Globus pallidus (tissue), 1 donor: ENCODE results near the gene TESK2.
A peak's percentile ranks its signal among the peaks of the same experiment; 100 is the strongest.

Source experiments
- DNase-seq: peaks from one replicate; pipeline ENCODE4 v3.0.0-alpha.2; 2015; ENCODE audit warnings: low spot score

Gene TESK2

DNA sequence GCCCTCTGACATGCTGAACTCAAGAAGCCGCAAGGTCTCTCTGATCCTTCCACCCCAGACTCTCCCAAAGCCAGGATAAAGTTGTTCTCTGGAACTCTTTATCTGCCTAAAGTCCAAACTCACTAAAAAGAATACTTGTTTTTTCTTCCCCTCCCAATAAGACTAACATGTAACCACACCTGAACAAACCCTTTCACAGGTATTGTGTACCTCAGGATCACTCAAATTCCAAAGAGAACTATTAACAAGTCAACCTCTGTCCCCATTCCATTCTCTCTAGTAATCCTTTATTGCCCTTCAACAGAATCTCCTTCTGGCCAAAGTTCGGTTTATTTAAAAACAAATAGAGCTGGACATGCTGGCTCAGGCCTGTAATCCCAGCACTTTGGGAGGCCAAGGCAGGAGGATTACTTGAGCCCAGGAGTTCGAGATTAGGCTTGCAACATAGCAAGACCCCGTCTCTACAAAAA, 155.1 kb downstream of the TESK2 start:
- DNase-seq = no peak

DNA sequence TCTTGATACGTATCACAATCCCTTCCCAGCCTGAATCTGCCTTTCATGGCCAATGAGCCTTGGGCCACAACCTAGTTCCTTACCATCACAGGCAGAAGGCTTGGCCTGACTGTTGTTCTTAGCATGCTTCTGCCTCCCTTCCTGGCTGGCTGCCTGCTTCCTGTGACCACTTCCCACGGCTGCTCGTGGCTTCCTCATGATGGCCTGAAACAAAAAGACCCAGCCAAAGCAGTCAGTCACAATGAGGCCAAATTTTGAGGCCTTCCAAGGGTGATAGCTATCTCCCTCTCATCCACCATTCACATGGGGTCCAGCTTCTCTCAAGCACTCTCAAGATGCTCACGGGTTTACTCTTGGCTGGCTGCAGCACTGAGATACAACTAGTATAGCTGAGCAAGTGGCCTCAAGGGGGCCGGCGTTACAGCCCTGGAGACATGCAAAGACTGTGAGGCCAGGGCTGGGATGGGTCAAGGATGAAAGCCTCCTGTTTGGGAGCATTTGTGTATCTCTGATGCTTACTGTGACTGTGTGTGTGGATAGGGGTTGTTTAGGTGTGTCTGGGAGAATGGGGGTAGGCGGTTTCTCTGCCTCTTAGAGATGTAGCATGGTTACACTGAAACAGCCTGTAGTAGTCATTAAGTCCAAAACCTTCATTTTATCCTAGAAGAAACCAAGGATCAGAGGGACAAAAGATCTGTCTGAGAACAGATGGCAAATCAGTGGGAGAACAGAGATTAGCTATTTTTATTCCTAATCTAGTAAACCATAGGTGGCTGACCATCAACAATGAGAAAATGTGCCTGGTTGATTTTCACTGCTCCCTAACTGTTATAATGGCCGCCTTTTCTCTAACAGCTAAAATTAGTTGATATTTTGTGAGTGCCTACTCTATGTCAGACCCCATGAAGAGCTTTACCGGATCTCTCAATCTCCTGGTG, 156.4 kb downstream of the TESK2 start:
- DNase-seq = peak; percentile 36

DNA sequence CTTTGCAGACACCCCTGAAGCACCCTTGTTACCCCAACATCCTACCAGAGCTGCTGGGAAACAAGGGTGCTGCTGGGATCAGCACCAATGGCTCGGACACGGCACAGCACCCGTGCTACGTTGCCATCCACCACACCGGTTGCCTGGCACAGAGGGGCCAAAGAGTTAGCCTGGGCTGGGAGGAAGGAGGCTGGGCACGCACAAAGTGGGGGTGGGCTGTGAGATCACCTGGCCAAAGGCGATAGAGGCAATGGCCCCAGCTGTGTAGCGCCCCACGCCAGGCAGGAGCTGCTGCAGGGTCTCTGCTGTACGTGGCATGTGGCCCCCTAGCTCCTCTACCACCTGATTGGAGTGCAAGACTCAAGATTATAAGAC, 158.6 kb downstream of the TESK2 start:
- DNase-seq = no peak

DNA sequence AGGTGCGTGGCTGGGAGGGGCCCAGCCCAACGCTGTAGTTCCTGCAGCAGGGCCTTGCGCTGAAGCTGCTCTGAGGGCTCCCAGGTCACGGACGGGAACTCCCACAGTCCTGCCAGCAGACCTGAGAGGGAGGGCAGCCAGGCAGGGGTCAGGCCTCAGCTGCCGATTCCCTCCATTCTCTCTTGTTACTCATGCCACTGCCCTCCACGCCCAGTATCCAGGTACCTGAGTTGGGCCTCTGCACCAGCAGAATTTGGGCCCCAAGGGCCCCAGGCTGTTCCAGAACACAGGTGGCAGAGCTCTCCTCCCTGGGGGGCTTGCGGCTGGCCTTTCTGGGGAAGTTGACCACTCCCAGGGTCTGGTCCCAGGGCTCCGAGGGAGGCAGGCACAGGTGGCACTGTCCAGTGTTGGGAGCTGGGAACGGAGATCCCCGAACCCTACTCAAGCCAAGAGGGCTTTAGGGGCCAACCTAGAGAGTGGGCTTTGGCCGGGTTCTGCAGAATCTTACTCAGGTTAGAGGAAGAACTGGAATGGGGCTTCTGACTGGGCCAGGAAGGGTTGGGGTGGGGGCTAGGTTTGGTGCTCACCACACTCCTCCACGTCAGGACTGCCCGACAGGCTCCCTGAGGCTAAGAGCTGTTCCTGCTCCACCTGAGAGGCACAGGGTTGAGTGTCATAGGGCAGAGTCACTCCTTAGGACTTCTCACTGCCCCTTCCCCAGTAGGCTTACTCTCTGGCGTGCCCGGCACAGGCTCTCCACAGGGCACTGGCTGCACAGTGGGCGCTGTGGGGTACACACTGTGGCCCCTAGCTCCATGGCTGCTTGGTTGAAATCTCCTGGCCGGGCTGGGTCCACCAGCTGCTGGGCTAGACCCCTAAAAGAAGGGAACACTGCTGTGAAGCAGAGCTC, 159.3 kb downstream of the TESK2 start:
- DNase-seq = no peak

GRCh38 chr1:45329445-45329844, 161.5 kb downstream of the TESK2 start:
- DNase-seq = no peak

- no peak for DNase-seq
These were observed 162.3 kb downstream of the TESK2 start for GRCh38 chr1:45328680-45329079.

DNA sequence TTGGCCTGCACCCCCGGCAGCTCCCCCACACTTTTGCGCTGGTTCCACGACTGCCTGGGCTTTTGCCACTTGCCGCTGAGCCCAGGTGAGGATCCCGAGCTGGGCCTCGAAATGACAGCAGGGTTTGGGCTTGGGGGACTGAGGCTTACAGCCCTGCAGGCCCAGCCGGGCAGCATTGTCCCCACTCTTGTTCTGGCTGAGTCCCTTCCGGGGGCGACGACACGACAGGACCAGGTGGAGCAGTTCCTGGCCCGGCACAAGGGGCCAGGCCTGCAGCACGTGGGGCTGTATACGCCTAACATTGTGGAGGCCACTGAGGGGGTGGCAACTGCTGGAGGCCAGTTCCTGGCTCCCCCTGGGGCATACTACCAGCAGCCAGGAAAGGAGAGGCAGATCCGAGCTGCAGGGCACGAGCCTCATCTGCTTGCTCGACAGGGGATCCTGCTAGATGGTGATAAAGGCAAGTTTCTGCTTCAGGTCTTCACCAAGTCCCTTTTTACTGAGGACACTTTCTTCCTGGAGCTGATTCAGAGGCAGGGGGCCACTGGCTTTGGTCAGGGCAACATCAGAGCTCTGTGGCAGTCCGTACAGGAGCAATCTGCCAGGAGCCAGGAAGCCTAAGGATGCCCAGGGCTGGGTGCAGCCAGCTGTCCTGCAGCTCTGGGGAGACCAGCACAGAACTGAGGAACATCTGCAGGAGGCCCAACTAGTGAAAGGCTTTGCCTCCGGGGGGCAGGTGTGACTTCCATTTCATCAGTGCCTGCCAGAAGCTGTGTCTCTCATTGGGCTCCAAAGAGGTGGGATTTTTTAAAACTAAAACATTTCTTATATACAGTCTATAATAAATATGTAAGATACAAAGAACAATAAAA, 163.1 kb downstream of the TESK2 start:
- DNase-seq = no peak

DNA sequence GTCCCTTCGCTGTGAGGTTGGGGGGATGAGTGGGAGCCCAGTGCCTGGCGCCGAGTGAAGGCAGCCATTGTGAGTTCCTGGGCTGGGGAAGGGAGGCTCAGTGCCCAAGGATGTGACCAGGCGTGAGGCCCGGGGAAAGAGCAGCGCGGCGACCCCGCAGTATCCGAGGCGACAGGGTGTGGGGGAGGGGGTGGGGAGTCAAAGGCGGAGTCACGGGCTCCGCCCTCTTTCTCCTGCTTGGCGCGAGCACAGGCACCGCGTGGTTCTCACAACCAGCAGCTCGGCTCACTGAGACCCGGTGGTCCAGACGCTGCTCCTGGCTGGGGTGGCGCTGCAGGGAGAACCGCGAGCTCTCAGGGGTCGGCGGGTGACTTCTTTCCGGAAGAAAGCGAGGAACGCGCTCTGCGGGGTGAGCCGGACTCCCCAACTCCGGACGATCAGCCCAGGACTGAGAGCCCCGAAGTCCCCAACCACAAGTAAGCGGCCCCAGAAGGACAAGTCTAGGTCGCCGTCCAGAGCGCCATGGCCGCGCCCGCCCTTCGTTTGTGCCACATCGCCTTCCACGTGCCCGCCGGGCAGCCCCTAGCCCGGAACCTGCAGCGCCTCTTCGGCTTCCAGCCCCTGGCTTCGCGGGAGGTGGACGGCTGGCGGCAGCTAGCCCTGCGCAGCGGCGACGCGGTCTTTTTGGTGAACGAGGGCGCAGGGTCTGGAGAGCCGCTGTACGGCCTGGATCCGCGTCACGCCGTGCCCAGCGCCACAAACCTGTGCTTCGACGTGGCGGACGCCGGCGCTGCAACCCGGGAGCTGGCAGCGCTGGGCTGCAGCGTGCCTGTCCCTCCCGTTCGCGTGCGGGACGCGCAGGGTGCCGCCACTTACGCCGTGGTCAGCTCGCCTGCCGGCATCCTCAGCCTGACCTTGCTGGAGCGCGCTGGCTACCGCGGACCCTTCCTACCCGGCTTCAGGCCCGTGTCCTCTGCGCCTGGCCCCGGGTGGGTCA, 164.0 kb downstream of the TESK2 start, which contains the start of gene HPDL:
HPDL (plus strand) TSS at position 269 of the 997 bp plus-strand sequence; CDS start at position 523, 254 bp downstream.
- peak; percentile 83 for DNase-seq

GRCh38 chr1:45325851-45326506, 165.0 kb downstream of the TESK2 start:
- DNase-seq = peak; percentile 36

DNA sequence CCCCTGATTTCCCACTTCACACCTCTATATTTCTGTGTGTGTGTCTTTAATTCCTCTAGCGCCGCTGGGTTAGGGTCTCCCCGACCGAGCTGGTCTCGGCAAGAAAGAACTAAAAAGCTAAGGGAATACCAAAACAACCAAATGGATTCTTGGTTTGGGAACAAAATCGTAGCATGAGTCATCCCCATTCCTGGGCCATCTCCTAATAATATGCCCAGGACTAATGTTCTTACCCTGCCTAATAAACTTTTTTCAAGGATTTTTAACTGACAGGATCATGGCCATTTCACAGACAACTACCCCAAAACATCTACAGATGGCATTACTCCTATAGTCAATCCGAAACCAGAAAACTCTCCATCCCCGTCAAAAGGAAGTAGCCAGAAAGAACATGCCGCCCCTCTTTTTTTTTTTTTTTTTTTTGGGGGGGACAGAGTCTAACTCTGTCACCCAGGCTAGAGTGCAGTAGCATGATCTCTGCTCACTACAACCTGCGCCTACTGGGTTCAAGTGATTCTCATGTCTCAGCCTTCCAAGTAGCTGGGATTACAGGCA, 168.4 kb downstream of the TESK2 start:
- DNase-seq = no peak

- no peak for DNase-seq
These were observed 169.5 kb downstream of the TESK2 start for GRCh38 chr1:45321444-45321843.

DNA sequence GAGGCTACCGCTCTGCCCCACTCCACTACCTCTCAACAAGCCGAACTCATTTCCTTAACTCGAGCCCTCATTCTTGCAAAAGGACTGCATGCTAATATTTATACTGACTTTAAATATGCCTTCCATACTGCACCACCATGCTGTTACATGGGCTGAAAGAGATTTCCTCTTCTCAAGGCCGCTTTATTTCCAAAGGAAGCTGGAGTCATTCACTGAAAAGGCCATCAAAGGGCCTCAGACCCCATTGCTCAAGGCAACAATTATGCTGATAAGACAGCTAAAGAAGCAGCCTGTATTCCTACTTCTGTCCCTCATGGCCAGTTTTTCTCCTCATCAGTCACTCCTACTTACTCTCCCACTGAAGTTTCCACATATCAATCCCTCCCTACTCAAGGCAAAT, 171.2 kb downstream of the TESK2 start:
- no peak for DNase-seq

- no peak for DNase-seq
These were observed 173.8 kb downstream of the TESK2 start for GRCh38 chr1:45317166-45317565.

- DNase-seq = no peak
These were observed 176.7 kb downstream of the TESK2 start for GRCh38 chr1:45314266-45314665.

DNA sequence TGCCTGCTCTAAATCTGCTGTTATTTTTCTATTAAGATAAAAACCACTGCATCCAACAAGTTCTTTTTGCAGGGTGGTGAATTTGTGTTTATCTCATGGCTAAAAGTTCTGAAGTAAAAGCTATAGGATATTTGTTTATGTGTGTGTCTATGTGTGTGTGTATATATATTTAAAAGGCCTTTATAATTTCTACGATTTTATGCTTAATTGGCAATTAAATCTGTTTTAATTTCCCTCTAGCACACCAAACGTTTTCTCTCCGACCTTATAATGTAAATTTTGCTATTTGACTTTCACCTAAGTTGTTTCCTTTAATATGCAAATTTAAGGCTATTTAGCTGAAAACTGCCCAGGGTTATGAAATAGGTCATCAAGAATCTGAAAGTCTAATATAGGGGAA, 184.1 kb downstream of the TESK2 start:
- no peak for DNase-seq

- DNase-seq = no peak
These were observed 184.6 kb downstream of the TESK2 start for GRCh38 chr1:45306319-45306718.

DNA sequence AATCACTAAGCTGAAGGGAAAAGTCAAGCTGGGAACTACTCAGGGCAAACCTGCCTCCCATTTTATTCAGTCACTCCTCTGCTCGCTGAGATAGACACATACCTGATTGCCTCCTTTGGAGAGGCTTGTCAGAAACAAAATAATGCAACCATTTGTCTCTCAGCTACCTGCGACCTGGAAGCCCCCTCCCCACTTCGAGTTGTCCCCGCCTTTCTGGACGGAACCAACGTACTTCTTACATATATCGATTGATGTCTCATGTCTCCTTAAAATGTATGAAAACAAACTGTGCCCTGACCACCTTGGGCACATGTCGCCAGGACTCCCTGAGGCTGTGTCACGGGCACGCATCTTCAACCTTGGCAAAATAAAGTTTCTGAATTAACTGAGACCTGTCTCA, 185.7 kb downstream of the TESK2 start:
- DNase-seq = no peak

- DNase-seq = no peak
These were observed 186.5 kb downstream of the TESK2 start for GRCh38 chr1:45304311-45305081.
